SU-DHL-6 (cell line): Measurements from ENCODE around the gene DOC2B.

ENCODE experiments used
- EZH2phosphoT487 ChIP-seq: fragments of 200-600 bp; sonication (generic), shearing (Covaris generic); conservative IDR thresholded peaks from 2 replicates; pipeline ENCODE4 v1.6.1; 2018; ENCODE audit warnings: mild to moderate bottlenecking, antibody characterized with exemption, low read length, moderate library complexity, mixed read lengths
- TF ChIP-seq, protein P1 (sequence below): fragments of 200-600 bp; sonication (generic); IDR thresholded peaks from one replicate; pipeline ENCODE4 v1.5.1; 2017; ENCODE audit warnings: antibody characterized with exemption, mild to moderate bottlenecking, low read length, moderate library complexity; ENCODE audit not compliant: insufficient read depth, poor library complexity, severe bottlenecking

DNA sequence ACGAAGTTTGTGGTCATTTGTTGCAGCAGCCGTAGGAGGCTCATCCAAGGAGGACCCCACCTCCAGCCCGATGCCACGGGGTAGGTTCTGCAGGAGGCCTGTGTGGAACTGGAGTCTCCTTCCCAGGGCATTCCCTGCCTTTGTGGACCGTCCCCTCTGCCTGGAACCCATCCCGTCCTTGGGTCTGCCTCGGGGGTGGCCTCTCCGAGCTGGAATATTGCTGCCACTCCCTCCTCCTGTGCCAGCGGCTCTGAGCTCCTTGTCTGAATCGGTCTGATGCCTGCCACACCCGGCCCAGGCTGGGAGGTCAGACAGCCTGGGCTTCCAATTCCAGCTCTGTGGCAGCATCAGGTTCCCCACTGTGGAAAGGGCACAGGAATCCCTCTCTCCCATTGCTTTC lies 18.8 kb downstream of the DOC2B start:
- TF ChIP-seq, protein P1, sequence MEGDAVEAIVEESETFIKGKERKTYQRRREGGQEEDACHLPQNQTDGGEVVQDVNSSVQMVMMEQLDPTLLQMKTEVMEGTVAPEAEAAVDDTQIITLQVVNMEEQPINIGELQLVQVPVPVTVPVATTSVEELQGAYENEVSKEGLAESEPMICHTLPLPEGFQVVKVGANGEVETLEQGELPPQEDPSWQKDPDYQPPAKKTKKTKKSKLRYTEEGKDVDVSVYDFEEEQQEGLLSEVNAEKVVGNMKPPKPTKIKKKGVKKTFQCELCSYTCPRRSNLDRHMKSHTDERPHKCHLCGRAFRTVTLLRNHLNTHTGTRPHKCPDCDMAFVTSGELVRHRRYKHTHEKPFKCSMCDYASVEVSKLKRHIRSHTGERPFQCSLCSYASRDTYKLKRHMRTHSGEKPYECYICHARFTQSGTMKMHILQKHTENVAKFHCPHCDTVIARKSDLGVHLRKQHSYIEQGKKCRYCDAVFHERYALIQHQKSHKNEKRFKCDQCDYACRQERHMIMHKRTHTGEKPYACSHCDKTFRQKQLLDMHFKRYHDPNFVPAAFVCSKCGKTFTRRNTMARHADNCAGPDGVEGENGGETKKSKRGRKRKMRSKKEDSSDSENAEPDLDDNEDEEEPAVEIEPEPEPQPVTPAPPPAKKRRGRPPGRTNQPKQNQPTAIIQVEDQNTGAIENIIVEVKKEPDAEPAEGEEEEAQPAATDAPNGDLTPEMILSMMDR, result no peak
- TF ChIP-seq EZH2phosphoT487, result no peak
